GM12874 (cell line): ENCODE measurements around the gene HSPA12B.

ENCODE experiments used
- TF ChIP-seq, protein P1 (sequence below): IDR thresholded peaks from 2 replicates; pipeline ENCODE4 v1.5.1; 2011; ENCODE audit warnings: low read depth, mild to moderate bottlenecking, control low read depth, low read length, moderate library complexity; ENCODE audit not compliant: insufficient read depth

HSPA12B gene

DNA sequence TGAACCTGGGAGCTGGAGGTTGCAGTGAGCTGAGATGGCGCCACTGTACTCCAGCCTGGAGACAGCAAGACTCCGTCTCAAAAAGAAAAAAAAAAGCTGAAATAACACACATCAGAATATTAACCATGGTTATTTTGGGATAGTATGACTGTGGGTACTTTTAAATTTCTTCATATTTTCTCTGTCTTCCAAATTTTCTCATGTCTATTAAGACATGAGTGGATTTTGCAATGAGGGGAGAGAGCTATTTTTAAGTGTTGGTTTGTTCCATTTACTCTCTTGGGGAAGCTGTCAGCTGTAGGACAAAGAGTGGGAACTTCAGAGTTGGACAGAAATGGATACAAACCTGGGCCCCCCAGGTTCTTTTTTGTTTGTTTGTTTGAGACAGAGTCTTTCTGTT lies 24.8 kb downstream of the HSPA12B start:
- TF ChIP-seq, protein P1, sequence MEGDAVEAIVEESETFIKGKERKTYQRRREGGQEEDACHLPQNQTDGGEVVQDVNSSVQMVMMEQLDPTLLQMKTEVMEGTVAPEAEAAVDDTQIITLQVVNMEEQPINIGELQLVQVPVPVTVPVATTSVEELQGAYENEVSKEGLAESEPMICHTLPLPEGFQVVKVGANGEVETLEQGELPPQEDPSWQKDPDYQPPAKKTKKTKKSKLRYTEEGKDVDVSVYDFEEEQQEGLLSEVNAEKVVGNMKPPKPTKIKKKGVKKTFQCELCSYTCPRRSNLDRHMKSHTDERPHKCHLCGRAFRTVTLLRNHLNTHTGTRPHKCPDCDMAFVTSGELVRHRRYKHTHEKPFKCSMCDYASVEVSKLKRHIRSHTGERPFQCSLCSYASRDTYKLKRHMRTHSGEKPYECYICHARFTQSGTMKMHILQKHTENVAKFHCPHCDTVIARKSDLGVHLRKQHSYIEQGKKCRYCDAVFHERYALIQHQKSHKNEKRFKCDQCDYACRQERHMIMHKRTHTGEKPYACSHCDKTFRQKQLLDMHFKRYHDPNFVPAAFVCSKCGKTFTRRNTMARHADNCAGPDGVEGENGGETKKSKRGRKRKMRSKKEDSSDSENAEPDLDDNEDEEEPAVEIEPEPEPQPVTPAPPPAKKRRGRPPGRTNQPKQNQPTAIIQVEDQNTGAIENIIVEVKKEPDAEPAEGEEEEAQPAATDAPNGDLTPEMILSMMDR: no peak

- TF ChIP-seq, protein P1: no peak
Measured at GRCh38 chr20:3758566-3758965, 26.1 kb downstream of the HSPA12B start.

DNA sequence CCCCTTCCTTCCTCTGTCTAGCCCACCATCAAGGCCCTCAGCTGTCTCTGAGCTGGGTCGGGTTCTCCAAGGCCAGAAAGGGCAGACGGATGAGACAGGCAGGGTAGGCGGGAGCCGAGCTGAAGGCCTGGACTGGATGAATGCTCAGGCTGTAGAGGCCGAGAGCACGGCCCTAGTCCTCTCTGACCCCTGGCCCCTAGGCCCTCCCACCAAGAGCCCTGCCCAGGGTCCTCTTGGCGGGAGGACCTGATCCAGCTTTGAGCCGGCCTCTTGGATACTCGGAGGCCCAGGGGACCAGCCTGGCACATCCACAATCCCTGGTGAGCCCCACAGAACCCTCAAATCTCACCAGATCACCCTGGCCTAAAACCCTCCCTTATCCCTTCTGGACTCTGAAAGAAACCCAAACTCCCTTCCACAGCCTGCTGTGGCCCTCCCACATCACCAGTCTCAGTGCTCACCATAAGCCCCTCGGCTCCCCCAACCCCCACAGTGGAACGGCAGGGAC lies 26.9 kb downstream of the HSPA12B start:
- TF ChIP-seq, protein P1: no peak

DNA sequence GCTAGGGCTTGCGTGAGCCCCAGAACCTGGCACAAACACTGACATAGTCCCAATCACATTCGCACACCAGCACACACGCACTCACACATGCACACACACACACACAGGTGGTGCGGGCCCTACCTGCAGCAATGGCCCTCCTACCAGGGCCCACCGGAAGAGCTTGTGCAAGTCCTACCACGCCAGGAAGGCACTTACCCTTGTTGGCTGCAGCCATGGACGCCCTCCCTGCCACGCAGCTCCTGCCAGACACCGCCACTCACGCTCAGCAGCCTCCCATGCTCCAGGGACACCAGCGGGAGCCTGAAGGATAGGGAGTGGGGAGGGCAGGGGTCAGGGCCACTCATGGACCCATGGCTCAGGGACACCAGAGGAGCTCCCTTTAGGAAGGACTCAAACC lies 27.4 kb downstream of the HSPA12B start:
- TF ChIP-seq, protein P1: no peak

GRCh38 chr20:3760655-3761348 lies 28.3 kb downstream of the HSPA12B start:
- TF ChIP-seq, protein P1: no peak

GRCh38 chr20:3763671-3764601 lies 31.5 kb downstream of the HSPA12B start:
- TF ChIP-seq, protein P1: no peak

DNA sequence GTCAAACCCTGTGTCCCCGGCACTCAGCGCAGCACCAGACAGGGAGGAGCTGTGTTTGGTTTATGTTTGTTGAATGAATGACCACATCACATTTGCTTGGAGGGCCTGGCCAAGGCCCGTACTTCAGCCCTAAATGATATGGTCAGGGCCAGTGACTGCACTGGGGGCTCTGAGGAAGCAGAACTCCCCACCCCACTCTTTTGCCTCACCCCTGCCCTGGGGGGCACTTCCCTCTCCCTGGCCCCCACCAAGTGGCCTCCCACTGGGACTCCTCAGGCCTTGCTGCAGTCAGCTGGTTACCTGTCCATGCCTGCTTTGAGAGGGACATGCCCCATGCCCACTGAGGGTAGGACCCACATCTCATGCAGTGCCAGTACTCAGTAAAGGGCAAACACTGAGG lies 32.2 kb downstream of the HSPA12B start:
- TF ChIP-seq, protein P1: no peak
